Left lung (tissue), 10 donors: ENCODE data around the gene PRXL2A. TPM values are rescaled to one million over a fixed set of nuclear protein-coding genes. Genes with fewer than 3 reads are reported as not detected.

Experiments
- ATAC-seq: fragments of 200-7000 bp; cut with Tn5 transposase; one replicate; pipeline ENCODE4 v1.9.1; 2020; ENCODE audit warnings: moderate library complexity
- DNase-seq, 4 donors: peaks; one replicate each; pipeline ENCODE4 v3.0.0-alpha.2; 2013 to 2020
- H3K27ac ChIP-seq, 2 donors: fragments of 200-600 bp; sonication (generic) in 1 of 2; one replicate each; pipeline versions ENCODE4 v1.5.0 to v1.8.0; 2020 to 2021
- H3K27me3 ChIP-seq, 2 donors: fragments of 200-600 bp; sonication (generic) in 1 of 2; one replicate each; pipeline versions ENCODE4 v1.5.0 to v1.8.0; 2020 to 2021
- H3K36me3 ChIP-seq, 2 donors: fragments of 200-600 bp; sonication (generic) in 1 of 2; one replicate each; pipeline versions ENCODE4 v1.5.0 to v1.8.0; 2020 to 2021
- H3K4me1 ChIP-seq, 2 donors: fragments of 200-600 bp; one replicate each; pipeline ENCODE4 v1.8.0; 2021
- H3K4me3 ChIP-seq, 2 donors: fragments of 200-600 bp; sonication (generic) in 1 of 2; one replicate each; pipeline versions ENCODE4 v1.5.0 to v1.8.0; 2020 to 2021; ENCODE audit warnings: mild to moderate bottlenecking in 1 of 2
- H3K9me3 ChIP-seq, 2 donors: fragments of 200-600 bp; sonication (generic) in 1 of 2; one replicate each; pipeline versions ENCODE4 v1.5.0 to v1.8.0; 2020 to 2021
- CTCF ChIP-seq, 2 donors: fragments of 200-600 bp; sonication (generic) in 1 of 2; IDR thresholded peaks; one replicate each; pipeline versions ENCODE4 v1.5.0 to v1.8.0; 2021; ENCODE audit warnings: antibody characterized with exemption in 2 of 2
- intact Hi-C, 2 donors: fragments of 100-400 bp; cut with DNase I; formaldehyde crosslinking; loops; one replicate each; pipeline versions ENCODE4 v1.11.2 to v1.14.2; 2022
- polyA plus RNA-seq, 6 donors: library from polyadenylated mRNA; unstranded; fragments of 120-200 nt; gene quantifications; one replicate each; pipeline ENCODE4 v1.2.1, GENCODE V29; 2013; ENCODE audit not compliant: insufficient read length in 6 of 6
- total RNA-seq, 2 donors: library from RNA; stranded (reverse); fragmentation: NEBNext Ultra II Directional; extraction: Animal tissue kit (Norgen Biotek cat#: 25700); gene quantifications; one replicate each; pipeline ENCODE4 v1.2.1, GENCODE V29; 2021
- donor health status: DM: no; HTN: yes; CAD: no.
- donor health status: DM: no; HTN: no; CAD: no.

Gene PRXL2A
- total and polyA plus RNA-seq, 8 donors = 46.2 to 96.9 (median 90.7) TPM

- peak overlapping the region in 1 of 2 donors; percentile 95 for H3K4me3 ChIP-seq
- no peak for TF ChIP-seq CTCF (IDR thresholded peaks at IDR 0.05)
- H3K4me1 ChIP-seq = peaks cover 81 to 91% of the 10 kb centered on the region in 2 donors
- peak; percentile 61 for ATAC-seq
- no peaks in the 10 kb centered on the region for H3K36me3 ChIP-seq
- no peaks in the 10 kb centered on the region for H3K9me3 ChIP-seq
- DNase-seq = peak in 3 of 4 donors; percentile 40 to 90 (median 88)
- intact Hi-C loops = loop anchor here in 1 of 2 donors (5.0 kb wide), 1 partner anchor 33 kb away; no protein-coding TSS in a partner anchor
- no peaks in the 10 kb centered on the region for H3K27me3 ChIP-seq
- peak overlapping the region; percentile 77 to 98 for H3K27ac ChIP-seq
Measured at GRCh38 chr10:80459047-80459865, 50.9 kb downstream of the PRXL2A start.

- no peak for TF ChIP-seq CTCF (IDR thresholded peaks at IDR 0.05)
- H3K4me1 ChIP-seq = peaks cover 95 to 100% of the 10 kb centered on the region in 2 donors
- H3K4me3 ChIP-seq = peak overlapping the region in 1 of 2 donors; percentile 95
- peak overlapping the region; percentile 77 to 98 for H3K27ac ChIP-seq
- no peaks in the 10 kb centered on the region for H3K27me3 ChIP-seq
- DNase-seq = peak in 2 of 4 donors; percentile 86 to 87
- intact Hi-C loops = no loop called here
- peak; percentile 76 for ATAC-seq
- no peaks in the 10 kb centered on the region for H3K9me3 ChIP-seq
- H3K36me3 ChIP-seq = no peaks in the 10 kb centered on the region
Measured at GRCh38 chr10:80460399-80461207, 52.3 kb downstream of the PRXL2A start.

- Histone ChIP-seq H3K27me3 (no peaks in the 10 kb centered on the region), H3K27ac (peak overlapping the region; percentile 77 to 98), H3K4me3 (peak overlapping the region in 1 of 2 donors; percentile 95), H3K4me1 (peaks cover 95 to 100% of the 10 kb centered on the region in 2 donors), H3K9me3 (no peaks in the 10 kb centered on the region), H3K36me3 (no peaks in the 10 kb centered on the region)
- peak; percentile 4 for ATAC-seq
- no peak for TF ChIP-seq CTCF (IDR thresholded peaks at IDR 0.05)
- no peak for DNase-seq
- intact Hi-C loops = no loop called here
Measured at GRCh38 chr10:80461208-80462183, 53.1 kb downstream of the PRXL2A start.

- no peak for TF ChIP-seq CTCF (IDR thresholded peaks at IDR 0.05)
- peak in 1 of 4 donors; percentile 49 for DNase-seq
- peak overlapping the region; percentile 77 to 98 for H3K27ac ChIP-seq
- no peak overlapping the region for H3K4me3 ChIP-seq
- intact Hi-C loops = no loop called here
- H3K9me3 ChIP-seq = no peaks in the 10 kb centered on the region
- ATAC-seq = no peak
- no peaks in the 10 kb centered on the region for H3K36me3 ChIP-seq
- no peaks in the 10 kb centered on the region for H3K27me3 ChIP-seq
- peaks cover 100% of the 10 kb centered on the region in 2 donors for H3K4me1 ChIP-seq
Measured at GRCh38 chr10:80462299-80462980, 54.1 kb downstream of the PRXL2A start.
